HFFc6 (cell line): Measurements from ENCODE around the gene ARHGAP24. TPM values are rescaled to one million over a fixed set of nuclear protein-coding genes. Genes with fewer than 3 reads are reported as not detected.
"Not testable (repeated sequence)": the region's sequence is repeated elsewhere in the genome, so short reads cannot be mapped to it uniquely, and the experiment has no call there.

Experiments used
- DNase-seq: peaks from one replicate; pipeline ENCODE4 v3.0.0-alpha.2; 2018
- H3K27ac Mint-ChIP-seq: 2 replicates; pipeline ENCODE4 v1.8.0; 2020; ENCODE audit warnings: mild to moderate bottlenecking, mixed read lengths
- H3K27me3 Mint-ChIP-seq: 2 replicates; pipeline ENCODE4 v1.8.0; 2021; ENCODE audit warnings: mild to moderate bottlenecking, moderate library complexity, mixed read lengths; ENCODE audit not compliant: insufficient read depth
- H3K36me3 Mint-ChIP-seq: 2 replicates; pipeline ENCODE4 v1.8.0; 2021; ENCODE audit warnings: low read depth, mixed read lengths
- H3K4me1 Mint-ChIP-seq: 2 replicates; pipeline ENCODE4 v1.8.0; 2020; ENCODE audit warnings: low read depth, mixed read lengths
- H3K4me3 Mint-ChIP-seq: 2 replicates; pipeline ENCODE4 v1.8.0; 2020; ENCODE audit warnings: mild to moderate bottlenecking, moderate library complexity, mixed read lengths
- H3K9me3 Mint-ChIP-seq: 2 replicates; pipeline ENCODE4 v1.8.0; 2020; ENCODE audit warnings: mild to moderate bottlenecking, mixed read lengths
- CTCF ChIP-seq: fragments of 200-600 bp; sonication (generic); IDR thresholded peaks from 2 replicates; pipeline ENCODE4 v1.5.0; 2021; ENCODE audit warnings: antibody characterized with exemption, mild to moderate bottlenecking
- total RNA-seq, 6 experiments: library from RNA; stranded (reverse); fragmentation: NEBNext Ultra II Directional; extraction: Animal tissue kit (Norgen Biotek cat#: 25700); gene quantifications; 2 replicates in 1 of 6; 3 replicates in 5 of 6; pipeline ENCODE4 v1.2.3, GENCODE V29; 2021

ARHGAP24 gene
- total RNA-seq, 6 experiments from 2014 or later, result 13.6 to 28.3 (median 15.2) TPM

GRCh38 chr4:85909851-85910250, 434.9 kb downstream of the ARHGAP24 start:
- Mint-ChIP-seq H3K9me3 (no peaks in the 10 kb centered on the region), H3K4me1 (peaks cover 12% of the 10 kb centered on the region), H3K36me3 (no peaks in the 10 kb centered on the region; the same call in 1 of the 2 replicates), H3K4me3 (no peak overlapping the region), H3K27me3 (peaks cover 2% of the 10 kb centered on the region), H3K27ac (no peak overlapping the region; the same call in 1 of the 2 replicates)
- DNase-seq, result no peak
- TF ChIP-seq CTCF, result no peak

- no peak overlapping the region for H3K27ac Mint-ChIP-seq
- H3K4me1 Mint-ChIP-seq, result peaks cover 6% of the 10 kb centered on the region
- DNase-seq, result no peak
- peaks cover 7% of the 10 kb centered on the region; the same call in 1 of the 2 replicates for H3K36me3 Mint-ChIP-seq
- no peak overlapping the region for H3K4me3 Mint-ChIP-seq
- H3K27me3 Mint-ChIP-seq, result peaks cover 2% of the 10 kb centered on the region; the same call in 1 of the 2 replicates
- no peak for TF ChIP-seq CTCF
- H3K9me3 Mint-ChIP-seq, result no peaks in the 10 kb centered on the region; the same call in 1 of the 2 replicates
These were observed 436.0 kb downstream of the ARHGAP24 start for GRCh38 chr4:85910985-85911384.

GRCh38 chr4:85913931-85914694, 439.2 kb downstream of the ARHGAP24 start:
- Mint-ChIP-seq H3K36me3 (peaks cover 7% of the 10 kb centered on the region; the same call in 1 of the 2 replicates), H3K27ac (no peak overlapping the region), H3K9me3 (no peaks in the 10 kb centered on the region; the same call in 1 of the 2 replicates), H3K4me1 (peaks cover 6% of the 10 kb centered on the region), H3K4me3 (no peak overlapping the region), H3K27me3 (peaks cover 2% of the 10 kb centered on the region; the same call in 1 of the 2 replicates)
- no peak for TF ChIP-seq CTCF
- DNase-seq, result no peak

- H3K36me3 Mint-ChIP-seq, result not testable (repeated sequence)
These were observed 440.6 kb downstream of the ARHGAP24 start for GRCh38 chr4:85915570-85915969.

GRCh38 chr4:85919200-85919887, 444.4 kb downstream of the ARHGAP24 start:
- H3K27me3 Mint-ChIP-seq, result no peaks in the 10 kb centered on the region
- no peak overlapping the region for H3K27ac Mint-ChIP-seq
- no peak for DNase-seq
- no peak for TF ChIP-seq CTCF
- H3K4me3 Mint-ChIP-seq, result no peak overlapping the region
- H3K4me1 Mint-ChIP-seq, result no peaks in the 10 kb centered on the region
- no peaks in the 10 kb centered on the region; the same call in 1 of the 2 replicates for H3K9me3 Mint-ChIP-seq
- H3K36me3 Mint-ChIP-seq, result peaks cover 10% of the 10 kb centered on the region; the same call in 1 of the 2 replicates

More at GRCh38 chr4:85915570-85915969, 440.6 kb downstream of the ARHGAP24 start:
- not testable (repeated sequence) for H3K27me3 Mint-ChIP-seq, H3K27ac Mint-ChIP-seq, DNase-seq, H3K4me1 Mint-ChIP-seq, H3K4me3 Mint-ChIP-seq, H3K9me3 Mint-ChIP-seq

- Mint-ChIP-seq H3K9me3 (no peaks in the 10 kb centered on the region), H3K27ac (no peak overlapping the region), H3K27me3 (no peaks in the 10 kb centered on the region), H3K36me3 (0 out of 2 replicates have a peak, but pooled peaks cover 4% of the 10 kb centered on the region), H3K4me1 (peaks cover 33% of the 10 kb centered on the region), H3K4me3 (no peak overlapping the region)
- TF ChIP-seq CTCF, result no peak
- no peak for DNase-seq
These were observed 450.1 kb downstream of the ARHGAP24 start for GRCh38 chr4:85925071-85925470.
